GM23338 (cell line): Measurements from ENCODE around the gene BZW2. TPM values are rescaled to one million over a fixed set of nuclear protein-coding genes. Genes with fewer than 3 reads are reported as not detected.

ENCODE experiments used
- ATAC-seq: fragments of 200-7000 bp; cut with Tn5 transposase; 3 replicates; pipeline ENCODE4 v1.9.1; 2020
- DNase-seq: peaks from one replicate; pipeline ENCODE4 v3.0.0-alpha.2; 2015; ENCODE audit warnings: low spot score
- H2AFZ ChIP-seq: fragments of 200-600 bp; sonication (generic); 2 replicates; pipeline ENCODE4 v1.8.0; 2016; ENCODE audit warnings: antibody characterized with exemption, mild to moderate bottlenecking, moderate library complexity
- H3F3A ChIP-seq: fragments of 200-600 bp; sonication (generic); replicated peaks from 2 replicates; pipeline ENCODE4 v1.8.0; 2017; ENCODE audit warnings: antibody characterized with exemption, mixed run types, low read depth
- H3K27ac ChIP-seq: fragments of 200-600 bp; sonication (generic); 2 replicates; pipeline ENCODE4 v1.6.1; 2016; ENCODE audit warnings: low read depth
- H3K27me3 ChIP-seq: fragments of 200-600 bp; sonication (generic); 2 replicates; pipeline ENCODE4 v1.8.0; 2016; ENCODE audit warnings: mild to moderate bottlenecking, mixed run types, moderate library complexity; ENCODE audit not compliant: insufficient read depth
- H3K36me3 ChIP-seq: fragments of 200-600 bp; sonication (generic); 2 replicates; pipeline ENCODE4 v1.8.0; 2016; ENCODE audit warnings: mild to moderate bottlenecking; ENCODE audit not compliant: insufficient read depth
- H3K4me1 ChIP-seq: fragments of 200-600 bp; sonication (generic); 2 replicates; pipeline ENCODE4 v1.8.0; 2016; ENCODE audit warnings: mild to moderate bottlenecking, moderate library complexity; ENCODE audit not compliant: insufficient read depth
- H3K4me2 ChIP-seq: fragments of 200-600 bp; sonication (generic); 2 replicates; pipeline ENCODE4 v1.7.1; 2017; ENCODE audit warnings: mixed run types
- H3K4me3 ChIP-seq: fragments of 200-600 bp; sonication (generic); 2 replicates; pipeline ENCODE4 v1.6.1; 2016; ENCODE audit warnings: mixed run types
- H3K79me2 ChIP-seq: fragments of 200-600 bp; sonication (generic); replicated peaks from 2 replicates; pipeline ENCODE4 v1.8.0; 2017; ENCODE audit warnings: mild to moderate bottlenecking; ENCODE audit not compliant: insufficient read depth
- H3K9me2 ChIP-seq: fragments of 200-600 bp; sonication (generic); 2 replicates; pipeline ENCODE4 v1.8.0; 2017; ENCODE audit not compliant: insufficient read depth
- H4K20me1 ChIP-seq: fragments of 200-600 bp; sonication (generic); replicated peaks from 2 replicates; pipeline ENCODE4 v1.8.0; 2017; ENCODE audit warnings: mild to moderate bottlenecking; ENCODE audit not compliant: insufficient read depth
- H3K27ac Mint-ChIP-seq: 2 replicates; pipeline ENCODE4 v1.8.0; 2020; ENCODE audit warnings: inconsistent platforms, mild to moderate bottlenecking, moderate library complexity, mixed read lengths
- H3K27me3 Mint-ChIP-seq: 3 replicates; pipeline ENCODE4 v1.8.0; 2022; ENCODE audit warnings: low read depth, mild to moderate bottlenecking, moderate library complexity, mixed read lengths, inconsistent platforms; ENCODE audit not compliant: insufficient read depth, poor library complexity
- H3K36me3 Mint-ChIP-seq: 3 replicates; pipeline ENCODE4 v1.8.0; 2021; ENCODE audit warnings: low read depth, mild to moderate bottlenecking, inconsistent platforms, moderate library complexity, mixed read lengths
- H3K4me1 Mint-ChIP-seq: 3 replicates; pipeline ENCODE4 v1.8.0; 2020; ENCODE audit warnings: mild to moderate bottlenecking, inconsistent platforms, mixed read lengths
- H3K4me3 Mint-ChIP-seq: 3 replicates; pipeline ENCODE4 v1.8.0; 2021; ENCODE audit warnings: moderate library complexity, mild to moderate bottlenecking, inconsistent platforms, mixed read lengths
- H3K9me3 Mint-ChIP-seq: 3 replicates; pipeline ENCODE4 v1.8.0; 2020; ENCODE audit warnings: moderate library complexity, mild to moderate bottlenecking, inconsistent platforms, mixed read lengths
- CREB1 ChIP-seq: fragments of 250-450 bp; sonication (Bioruptor Pico); IDR thresholded peaks from 2 replicates; pipeline ENCODE4 v1.5.0; 2020; ENCODE audit warnings: low read depth, mild to moderate bottlenecking, moderate library complexity
- ETS1 ChIP-seq: IDR thresholded peaks from 2 replicates; pipeline ENCODE4 v1.6.1; 2016; ENCODE audit warnings: antibody characterized with exemption
- EZH2 ChIP-seq: fragments of 200-600 bp; sonication (generic); IDR thresholded peaks from one replicate; pipeline ENCODE4 v1.8.0; 2017; ENCODE audit warnings: antibody characterized with exemption, mild to moderate bottlenecking, low read depth; ENCODE audit not compliant: unreplicated experiment
- EZH2phosphoT487 ChIP-seq: fragments of 200-600 bp; sonication (generic); IDR thresholded peaks from one replicate; pipeline ENCODE4 v1.8.1; 2018; ENCODE audit warnings: antibody characterized with exemption; ENCODE audit not compliant: unreplicated experiment
- JUNB ChIP-seq: IDR thresholded peaks from one replicate; pipeline ENCODE4 v1.6.1; 2016; ENCODE audit warnings: antibody characterized with exemption; ENCODE audit not compliant: unreplicated experiment
- NANOG ChIP-seq: IDR thresholded peaks from 2 replicates; pipeline ENCODE4 v1.6.1; 2016; ENCODE audit warnings: antibody characterized with exemption, borderline replicate concordance
- POLR2AphosphoS5 ChIP-seq: IDR thresholded peaks from 2 replicates; pipeline ENCODE4 v1.6.1; 2016; ENCODE audit warnings: antibody characterized with exemption, low read depth
- STAT1 ChIP-seq: IDR thresholded peaks from one replicate; pipeline ENCODE4 v1.6.1; 2016; ENCODE audit warnings: antibody characterized with exemption; ENCODE audit not compliant: unreplicated experiment
- ZNF114 ChIP-seq: fragments of 250-450 bp; sonication (Bioruptor Pico); IDR thresholded peaks from 2 replicates; pipeline ENCODE4 v1.5.0; 2020; ENCODE audit warnings: mild to moderate bottlenecking, moderate library complexity
- ZNF331 ChIP-seq: fragments of 250-450 bp; sonication (Bioruptor Pico); IDR thresholded peaks from 2 replicates; pipeline ENCODE4 v1.5.0; 2020; ENCODE audit warnings: low read depth, mild to moderate bottlenecking, moderate library complexity
- polyA plus RNA-seq: library from polyadenylated mRNA; unstranded; fragments of >200 nt; fragmentation: Nextera tagmentation; extraction: Ambion mirVana; gene quantifications from 2 replicates; pipeline ENCODE4 v1.2.1, GENCODE V29; 2016
- total RNA-seq: library from RNA; depleted of rRNA; stranded (reverse); fragments of >200 nt; shearing (Covaris generic); gene quantifications from 2 replicates; pipeline ENCODE4 v1.2.3, GENCODE V29; 2014
- TF ChIP-seq, protein P1 (sequence below), 2 experiments: fragments of 200-600 bp in 1 of 2; sonication (generic) in 1 of 2; conservative IDR thresholded peaks; 2 replicates each; pipeline versions ENCODE4 v1.5.1 to v1.6.1; 2016 to 2017; ENCODE audit warnings: antibody characterized with exemption in 2 of 2, low read depth in 2 of 2, mild to moderate bottlenecking in 2 of 2, moderate library complexity in 1 of 2
- TF ChIP-seq, protein P2 (sequence below): IDR thresholded peaks from one replicate; pipeline ENCODE4 v1.6.1; 2018; ENCODE audit warnings: antibody characterized with exemption; ENCODE audit not compliant: unreplicated experiment

Gene BZW2
- total and polyA plus RNA-seq, 2 experiments from 2014 or later, result 88.8 to 108 TPM

DNA sequence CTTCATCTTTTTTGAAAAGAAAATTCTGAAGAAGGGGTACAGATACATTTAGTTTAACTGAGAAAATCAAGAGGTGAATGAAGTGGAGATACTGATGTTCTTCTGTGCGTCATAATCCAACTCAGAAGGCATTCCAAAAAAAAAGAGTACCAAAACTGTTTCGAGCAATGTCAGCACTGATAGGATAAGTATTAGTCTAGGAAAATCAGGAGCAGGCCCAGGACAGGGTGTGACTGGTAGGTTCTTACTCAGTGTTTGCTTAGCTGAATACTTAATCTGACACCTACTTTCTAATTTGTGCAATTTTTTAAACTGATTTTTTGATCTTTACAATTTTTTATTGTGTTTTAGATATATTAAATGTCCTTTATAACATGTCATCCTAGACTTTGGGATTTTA is 4.3 kb downstream of the BZW2 start (continued):
- TF ChIP-seq, protein P1, sequence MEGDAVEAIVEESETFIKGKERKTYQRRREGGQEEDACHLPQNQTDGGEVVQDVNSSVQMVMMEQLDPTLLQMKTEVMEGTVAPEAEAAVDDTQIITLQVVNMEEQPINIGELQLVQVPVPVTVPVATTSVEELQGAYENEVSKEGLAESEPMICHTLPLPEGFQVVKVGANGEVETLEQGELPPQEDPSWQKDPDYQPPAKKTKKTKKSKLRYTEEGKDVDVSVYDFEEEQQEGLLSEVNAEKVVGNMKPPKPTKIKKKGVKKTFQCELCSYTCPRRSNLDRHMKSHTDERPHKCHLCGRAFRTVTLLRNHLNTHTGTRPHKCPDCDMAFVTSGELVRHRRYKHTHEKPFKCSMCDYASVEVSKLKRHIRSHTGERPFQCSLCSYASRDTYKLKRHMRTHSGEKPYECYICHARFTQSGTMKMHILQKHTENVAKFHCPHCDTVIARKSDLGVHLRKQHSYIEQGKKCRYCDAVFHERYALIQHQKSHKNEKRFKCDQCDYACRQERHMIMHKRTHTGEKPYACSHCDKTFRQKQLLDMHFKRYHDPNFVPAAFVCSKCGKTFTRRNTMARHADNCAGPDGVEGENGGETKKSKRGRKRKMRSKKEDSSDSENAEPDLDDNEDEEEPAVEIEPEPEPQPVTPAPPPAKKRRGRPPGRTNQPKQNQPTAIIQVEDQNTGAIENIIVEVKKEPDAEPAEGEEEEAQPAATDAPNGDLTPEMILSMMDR (conservative IDR thresholded peaks at IDR 0.05; ENCODE audit: low read depth in 2 of 2), result no peak

DNA sequence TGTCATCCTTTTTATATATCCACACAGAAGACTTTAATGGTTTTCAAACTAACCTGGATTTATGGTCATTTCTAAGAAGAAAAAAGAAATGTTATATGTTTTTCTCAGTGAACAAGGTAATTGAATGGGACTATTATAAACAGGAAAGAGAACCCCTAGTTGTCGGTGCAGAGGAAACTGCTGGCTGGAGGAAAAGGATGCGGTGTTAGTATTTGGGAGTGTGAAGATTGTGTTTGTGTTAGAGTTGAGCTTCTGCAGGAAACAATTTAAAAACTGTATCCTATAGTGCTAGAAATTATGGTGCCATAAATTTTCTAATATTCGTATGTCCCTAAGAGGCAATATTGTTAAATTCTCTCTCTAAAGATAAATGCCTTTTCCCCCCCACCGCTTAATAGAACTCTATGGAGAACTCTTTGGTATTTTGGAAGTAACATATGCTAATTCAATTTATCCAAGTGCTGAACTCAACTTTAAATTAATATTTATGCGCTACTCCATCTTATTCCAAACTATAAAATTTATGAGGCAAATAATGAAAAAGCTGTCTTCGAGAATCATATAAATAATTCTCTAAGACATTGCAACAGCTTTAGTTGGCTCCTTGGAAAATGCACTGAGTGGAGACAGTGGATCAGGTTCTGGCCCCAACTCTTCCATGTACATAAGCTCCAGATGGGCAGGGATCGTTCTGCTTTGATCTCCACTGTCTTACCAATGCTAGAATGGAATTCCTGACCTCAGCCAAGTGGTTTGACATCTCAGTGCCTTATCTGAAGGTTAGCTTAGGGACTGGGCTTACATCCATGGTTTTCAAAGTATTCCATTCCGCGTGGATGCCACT is 5.6 kb downstream of the BZW2 start:
- peaks cover 2% of the 10 kb centered on the region for H3K27me3 Mint-ChIP-seq
- Histone ChIP-seq H4K20me1 (peaks cover 67% of the 10 kb centered on the region), H3K27me3 (no peaks in the 10 kb centered on the region), H3K36me3 (no peaks in the 10 kb centered on the region), H3F3A (no peaks in the 10 kb centered on the region), H3K79me2 (peaks cover 100% of the 10 kb centered on the region), H2AFZ (no peak overlapping the region), H3K4me3 (no peak overlapping the region), H3K4me2 (no peak overlapping the region), H3K9me2 (no peaks in the 10 kb centered on the region), H3K27ac (no peak overlapping the region), H3K4me1 (peaks cover 29% of the 10 kb centered on the region)
- H3K9me3 Mint-ChIP-seq, result no peaks in the 10 kb centered on the region
- H3K4me1 Mint-ChIP-seq, result peaks cover 53% of the 10 kb centered on the region
- H3K4me3 Mint-ChIP-seq, result no peak overlapping the region
- H3K36me3 Mint-ChIP-seq, result no peaks in the 10 kb centered on the region
- ATAC-seq (no peak), DNase-seq (no peak)
- no peak overlapping the region for H3K27ac Mint-ChIP-seq
- no peak for TF ChIP-seq STAT1
- TF ChIP-seq, protein P1 (conservative IDR thresholded peaks at IDR 0.05; ENCODE audit: low read depth in 2 of 2), result no peak
- TF ChIP-seq ZNF331 (CRISPR knock-in tag), result no peak
- no peak for TF ChIP-seq JUNB
- no peak for TF ChIP-seq ETS1
- TF ChIP-seq POLR2AphosphoS5, result no peak
- TF ChIP-seq EZH2phosphoT487, result no peak
- no peak for TF ChIP-seq CREB1 (CRISPR knock-in tag)
- no peak for TF ChIP-seq EZH2
- TF ChIP-seq ZNF114 (CRISPR knock-in tag), result no peak
- no peak for TF ChIP-seq NANOG
- TF ChIP-seq, protein P2, sequence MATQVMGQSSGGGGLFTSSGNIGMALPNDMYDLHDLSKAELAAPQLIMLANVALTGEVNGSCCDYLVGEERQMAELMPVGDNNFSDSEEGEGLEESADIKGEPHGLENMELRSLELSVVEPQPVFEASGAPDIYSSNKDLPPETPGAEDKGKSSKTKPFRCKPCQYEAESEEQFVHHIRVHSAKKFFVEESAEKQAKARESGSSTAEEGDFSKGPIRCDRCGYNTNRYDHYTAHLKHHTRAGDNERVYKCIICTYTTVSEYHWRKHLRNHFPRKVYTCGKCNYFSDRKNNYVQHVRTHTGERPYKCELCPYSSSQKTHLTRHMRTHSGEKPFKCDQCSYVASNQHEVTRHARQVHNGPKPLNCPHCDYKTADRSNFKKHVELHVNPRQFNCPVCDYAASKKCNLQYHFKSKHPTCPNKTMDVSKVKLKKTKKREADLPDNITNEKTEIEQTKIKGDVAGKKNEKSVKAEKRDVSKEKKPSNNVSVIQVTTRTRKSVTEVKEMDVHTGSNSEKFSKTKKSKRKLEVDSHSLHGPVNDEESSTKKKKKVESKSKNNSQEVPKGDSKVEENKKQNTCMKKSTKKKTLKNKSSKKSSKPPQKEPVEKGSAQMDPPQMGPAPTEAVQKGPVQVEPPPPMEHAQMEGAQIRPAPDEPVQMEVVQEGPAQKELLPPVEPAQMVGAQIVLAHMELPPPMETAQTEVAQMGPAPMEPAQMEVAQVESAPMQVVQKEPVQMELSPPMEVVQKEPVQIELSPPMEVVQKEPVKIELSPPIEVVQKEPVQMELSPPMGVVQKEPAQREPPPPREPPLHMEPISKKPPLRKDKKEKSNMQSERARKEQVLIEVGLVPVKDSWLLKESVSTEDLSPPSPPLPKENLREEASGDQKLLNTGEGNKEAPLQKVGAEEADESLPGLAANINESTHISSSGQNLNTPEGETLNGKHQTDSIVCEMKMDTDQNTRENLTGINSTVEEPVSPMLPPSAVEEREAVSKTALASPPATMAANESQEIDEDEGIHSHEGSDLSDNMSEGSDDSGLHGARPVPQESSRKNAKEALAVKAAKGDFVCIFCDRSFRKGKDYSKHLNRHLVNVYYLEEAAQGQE, result no peak
